Astrocyte of the spinal cord (primary cell): ENCODE measurements around the gene NEU1.

Source experiments
- DNase-seq: peaks from one replicate; pipeline ENCODE4 v3.0.0; 2011; ENCODE audit warnings: low read depth, low spot score
- H3K4me3 ChIP-seq: 2 replicates; pipeline ENCODE4 v1.5.1; 2011; ENCODE audit warnings: low read depth, mild to moderate bottlenecking, low read length, moderate library complexity
- in situ Hi-C: cut with HindIII; loops from 2 replicates; pipeline ENCODE4 v1.10.0; 2017; ENCODE audit warnings: low sequenced_read_pairs
- TF ChIP-seq, protein P1 (sequence below): IDR thresholded peaks from 2 replicates; pipeline ENCODE4 v1.5.1; 2012; ENCODE audit warnings: low read depth, mild to moderate bottlenecking, low read length, inconsistent platforms

NEU1 gene

DNA sequence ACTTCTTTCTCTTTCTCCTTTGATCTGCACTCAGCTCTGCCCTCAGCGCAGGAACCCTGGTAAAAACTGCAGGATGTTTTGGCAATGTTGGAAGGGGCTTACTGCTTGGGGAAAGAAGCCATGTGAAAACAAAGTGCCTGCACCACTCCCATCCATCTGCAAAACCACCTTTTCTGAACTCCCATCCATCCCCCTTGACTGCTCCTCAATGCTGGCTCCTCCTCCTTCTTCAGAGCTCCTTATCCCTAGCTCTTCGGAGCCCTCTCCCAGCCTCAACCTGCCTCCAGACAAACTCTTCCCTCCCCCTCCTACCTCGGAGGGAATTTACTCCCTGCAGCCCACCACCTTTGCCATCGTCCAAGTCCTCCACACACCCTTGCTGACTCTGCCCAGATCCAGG, 43.5 kb upstream of the NEU1 start:
- in situ Hi-C loops, result no loop called here
- H3K4me3 ChIP-seq, result no peak overlapping the region
- TF ChIP-seq, protein P1, sequence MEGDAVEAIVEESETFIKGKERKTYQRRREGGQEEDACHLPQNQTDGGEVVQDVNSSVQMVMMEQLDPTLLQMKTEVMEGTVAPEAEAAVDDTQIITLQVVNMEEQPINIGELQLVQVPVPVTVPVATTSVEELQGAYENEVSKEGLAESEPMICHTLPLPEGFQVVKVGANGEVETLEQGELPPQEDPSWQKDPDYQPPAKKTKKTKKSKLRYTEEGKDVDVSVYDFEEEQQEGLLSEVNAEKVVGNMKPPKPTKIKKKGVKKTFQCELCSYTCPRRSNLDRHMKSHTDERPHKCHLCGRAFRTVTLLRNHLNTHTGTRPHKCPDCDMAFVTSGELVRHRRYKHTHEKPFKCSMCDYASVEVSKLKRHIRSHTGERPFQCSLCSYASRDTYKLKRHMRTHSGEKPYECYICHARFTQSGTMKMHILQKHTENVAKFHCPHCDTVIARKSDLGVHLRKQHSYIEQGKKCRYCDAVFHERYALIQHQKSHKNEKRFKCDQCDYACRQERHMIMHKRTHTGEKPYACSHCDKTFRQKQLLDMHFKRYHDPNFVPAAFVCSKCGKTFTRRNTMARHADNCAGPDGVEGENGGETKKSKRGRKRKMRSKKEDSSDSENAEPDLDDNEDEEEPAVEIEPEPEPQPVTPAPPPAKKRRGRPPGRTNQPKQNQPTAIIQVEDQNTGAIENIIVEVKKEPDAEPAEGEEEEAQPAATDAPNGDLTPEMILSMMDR, result no peak
- no peak for DNase-seq

DNA sequence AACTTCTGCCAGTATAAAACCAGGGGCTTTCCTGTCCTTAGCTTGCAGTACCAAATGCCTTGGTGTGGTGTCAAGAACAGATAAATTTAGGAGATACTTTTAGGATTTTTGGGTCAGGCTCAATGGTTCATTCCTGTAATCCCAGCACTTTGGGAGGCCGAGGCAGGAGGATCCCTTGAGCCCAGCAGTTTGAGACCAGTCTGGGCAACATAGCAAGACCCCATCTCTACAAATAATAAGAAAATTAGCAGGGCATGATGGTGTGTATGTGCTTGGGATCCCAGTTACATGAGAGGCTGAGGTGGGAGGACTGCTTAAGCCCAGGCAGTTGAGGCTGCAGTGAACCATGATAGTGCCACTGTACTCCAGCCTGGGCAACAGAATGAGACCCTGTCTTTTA, 42.4 kb upstream of the NEU1 start:
- no peak overlapping the region for H3K4me3 ChIP-seq
- no peak for DNase-seq
- TF ChIP-seq, protein P1, result no peak
- in situ Hi-C loops, result no loop called here

DNA sequence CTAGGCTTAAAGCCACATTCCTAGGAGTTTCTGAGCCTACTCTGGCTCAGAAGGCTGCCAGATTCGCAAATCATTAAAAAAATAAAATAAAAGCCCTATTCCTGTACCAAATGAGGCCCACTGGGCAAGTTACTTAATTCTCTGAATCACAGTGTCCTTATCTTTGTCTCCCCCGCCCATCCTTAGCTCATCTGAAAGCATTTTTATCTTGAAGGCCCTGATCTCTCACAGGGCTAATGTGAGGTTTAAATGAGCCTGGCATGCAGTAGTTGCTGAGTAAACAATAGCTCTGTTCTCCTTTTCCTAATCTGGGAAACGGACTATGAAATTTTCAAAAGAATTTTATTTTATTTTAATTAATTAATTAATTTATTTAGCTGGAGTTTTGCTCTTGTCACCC, 41.3 kb upstream of the NEU1 start:
- no peak for DNase-seq
- in situ Hi-C loops, result no loop called here
- TF ChIP-seq, protein P1, result no peak
- no peak overlapping the region for H3K4me3 ChIP-seq

DNA sequence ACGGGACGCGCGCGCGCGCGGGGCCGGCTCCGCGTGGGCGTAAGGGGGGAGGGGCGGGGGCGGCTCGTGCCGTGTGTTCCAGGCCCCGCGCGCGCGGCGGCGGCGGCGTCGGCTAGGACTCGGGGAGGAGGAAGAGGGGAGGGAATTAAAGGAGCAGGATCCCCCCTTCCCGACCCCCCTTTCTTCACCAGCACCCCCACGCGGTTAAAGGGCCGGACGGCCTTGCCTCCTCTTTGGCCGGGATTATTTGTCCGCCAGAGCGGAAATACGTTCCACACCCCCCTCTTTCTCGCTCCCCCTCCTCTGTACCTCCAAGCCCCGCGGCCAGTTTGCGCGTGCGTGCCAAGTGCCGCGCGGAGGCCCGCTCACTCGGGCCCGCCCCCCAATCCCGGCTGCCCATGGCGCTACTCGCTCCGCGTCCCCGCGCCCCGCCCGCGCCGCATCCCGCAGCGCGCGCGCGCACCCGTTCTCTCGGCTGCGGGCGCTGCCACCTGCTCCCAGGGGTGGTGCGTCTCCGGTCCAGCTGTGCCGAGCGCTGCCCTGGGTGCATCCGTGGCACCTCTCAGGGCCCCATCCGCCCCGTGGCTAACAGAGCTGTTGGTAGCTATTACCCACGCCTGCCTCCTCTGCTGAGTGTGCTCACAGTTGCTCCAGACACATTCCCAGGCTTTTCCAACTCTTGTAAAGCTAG, 39.5 kb upstream of the NEU1 start, which contains the start of gene ZBTB12:
TSS of gene ZBTB12 (minus strand) at position 134 of the 691 bp plus-strand sequence. CDS start 781 bp downstream, outside the sequence.
- H3K4me3 ChIP-seq, result peak within 1 kb of the TSS; percentile 55
- in situ Hi-C loops, result no loop called here
- DNase-seq, result peak; percentile 97
- TF ChIP-seq, protein P1, result no peak

DNA sequence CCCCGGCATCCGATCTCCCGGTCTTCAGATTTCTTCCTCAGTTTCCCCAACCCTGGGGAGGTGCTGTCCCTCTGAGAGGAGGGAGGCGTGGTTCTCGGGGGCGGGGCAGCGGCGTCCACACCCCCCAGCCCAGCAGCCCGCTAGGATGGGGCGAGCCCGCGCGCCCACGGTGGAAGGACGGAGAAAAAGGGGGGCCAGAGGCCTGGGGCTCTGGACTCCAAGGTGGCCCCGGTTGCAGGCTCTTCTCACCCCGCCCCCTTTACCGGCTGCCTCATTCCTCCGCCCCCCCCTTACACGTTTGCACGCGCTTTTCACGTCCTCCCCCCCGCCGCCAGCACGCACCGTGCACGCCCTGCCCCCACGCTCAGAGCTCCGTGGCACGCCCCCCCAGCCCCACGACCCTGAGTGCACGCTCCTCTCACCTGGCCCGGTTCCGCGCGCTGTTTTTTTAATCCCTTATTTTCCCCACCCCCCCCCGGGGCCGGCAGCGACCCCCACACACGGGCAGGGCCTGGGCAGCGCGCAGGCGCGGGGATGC, 38.9 kb upstream of the NEU1 start:
- in situ Hi-C loops, result no loop called here
- peak overlapping the region; percentile 55 for H3K4me3 ChIP-seq
- TF ChIP-seq, protein P1, result no peak
- peak; percentile 37 for DNase-seq

DNA sequence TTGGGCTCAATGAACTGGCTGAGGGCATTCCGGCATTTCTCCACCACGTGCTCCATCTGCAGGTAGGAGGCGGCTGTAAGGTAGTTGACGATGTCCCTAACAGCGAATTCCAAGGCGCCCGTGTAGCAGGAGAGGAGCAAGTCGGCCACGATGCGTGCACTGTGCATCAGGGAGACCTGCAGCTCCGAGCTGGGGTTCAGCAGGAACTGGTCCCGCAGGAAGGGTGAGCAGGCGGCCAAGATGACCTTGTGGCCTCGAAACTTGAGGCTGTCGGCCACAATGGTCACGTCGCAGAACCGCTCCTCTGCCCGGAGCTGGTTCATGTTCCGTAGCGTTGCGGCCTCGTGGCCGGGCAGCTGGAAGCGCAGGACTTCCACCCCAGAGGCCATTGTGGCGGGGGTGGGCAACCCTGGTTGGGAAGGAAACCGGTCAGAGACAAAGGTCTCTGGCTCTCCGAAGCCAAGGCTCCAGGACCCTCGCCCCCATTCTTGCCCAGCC, 38.3 kb upstream of the NEU1 start:
- in situ Hi-C loops, result no loop called here
- TF ChIP-seq, protein P1, result no peak
- no peak for DNase-seq
- H3K4me3 ChIP-seq, result peak overlapping the region; percentile 55
